GM12865 (cell line): ENCODE measurements around the gene LRCH3.
"Not testable (repeated sequence)": the region's sequence is repeated elsewhere in the genome, so short reads cannot be mapped to it uniquely, and the experiment has no call there.

ENCODE experiments used
- DNase-seq: peaks from one replicate; pipeline ENCODE4 v3.0.0; 2010; ENCODE audit warnings: low read depth
- H3K4me3 ChIP-seq: 2 replicates; pipeline ENCODE4 v1.5.1; 2011; ENCODE audit warnings: mild to moderate bottlenecking, low read depth, low read length, control low read depth
- CTCF ChIP-seq: IDR thresholded peaks from 2 replicates; pipeline ENCODE4 v1.5.1; 2011; ENCODE audit warnings: low read length, control low read depth, low read depth, inconsistent platforms; ENCODE audit not compliant: insufficient read depth; ENCODE audit errors: missing control alignments

LRCH3 gene

GRCh38 chr3:197906023-197906849 is 115.2 kb downstream of the LRCH3 start:
- TF ChIP-seq CTCF, result peak; percentile 95
- H3K4me3 ChIP-seq, result no peak overlapping the region
- DNase-seq, result peak; percentile 90

GRCh38 chr3:197906850-197907187 is 115.8 kb downstream of the LRCH3 start:
- no peak for DNase-seq
- TF ChIP-seq CTCF, result no peak
- H3K4me3 ChIP-seq, result no peak overlapping the region

GRCh38 chr3:197907196-197907595 is 116.1 kb downstream of the LRCH3 start:
- TF ChIP-seq CTCF, result no peak
- no peak for DNase-seq
- no peak overlapping the region for H3K4me3 ChIP-seq

GRCh38 chr3:197908550-197908949 is 117.5 kb downstream of the LRCH3 start:
- DNase-seq, H3K4me3 ChIP-seq: not testable (repeated sequence)

- H3K4me3 ChIP-seq, result no peak overlapping the region
- no peak for DNase-seq
- no peak for TF ChIP-seq CTCF
These were observed 118.1 kb downstream of the LRCH3 start for GRCh38 chr3:197908957-197909701.

GRCh38 chr3:197912741-197913476 is 121.9 kb downstream of the LRCH3 start:
- peak; percentile 28 for DNase-seq
- TF ChIP-seq CTCF, result no peak
- no peak overlapping the region for H3K4me3 ChIP-seq

GRCh38 chr3:197913641-197914380 is 122.8 kb downstream of the LRCH3 start:
- TF ChIP-seq CTCF, result no peak
- no peak overlapping the region for H3K4me3 ChIP-seq
- no peak for DNase-seq

- peak; percentile 59 for DNase-seq
These were observed 130.6 kb downstream of the LRCH3 start for GRCh38 chr3:197921429-197922275.

More at GRCh38 chr3:197921429-197922275, 130.6 kb downstream of the LRCH3 start:
- not testable (repeated sequence) for H3K4me3 ChIP-seq
